Measurements from ENCODE around the gene GRM1.

- TF ChIP-seq JUNB (IDR thresholded peaks at IDR 0.05; ENCODE audit: unreplicated experiment) (no peak), CTCF (conservative IDR thresholded peaks at IDR 0.05; ENCODE audit: low read depth in 2 of 2) (no peak), EZH2phosphoT487 (IDR thresholded peaks at IDR 0.05; ENCODE audit: unreplicated experiment) (no peak), EZH2 (IDR thresholded peaks at IDR 0.05; ENCODE audit: low read depth, unreplicated experiment) (no peak), CREB1 (CRISPR knock-in tag; IDR thresholded peaks at IDR 0.05; ENCODE audit: low read depth) (no peak), STAT1 (IDR thresholded peaks at IDR 0.05; ENCODE audit: unreplicated experiment) (no peak), POLR2AphosphoS5 (IDR thresholded peaks at IDR 0.05; ENCODE audit: low read depth) (no peak), REST (IDR thresholded peaks at IDR 0.05; ENCODE audit: unreplicated experiment) (no peak)
- TF ChIP-seq, protein P1, sequence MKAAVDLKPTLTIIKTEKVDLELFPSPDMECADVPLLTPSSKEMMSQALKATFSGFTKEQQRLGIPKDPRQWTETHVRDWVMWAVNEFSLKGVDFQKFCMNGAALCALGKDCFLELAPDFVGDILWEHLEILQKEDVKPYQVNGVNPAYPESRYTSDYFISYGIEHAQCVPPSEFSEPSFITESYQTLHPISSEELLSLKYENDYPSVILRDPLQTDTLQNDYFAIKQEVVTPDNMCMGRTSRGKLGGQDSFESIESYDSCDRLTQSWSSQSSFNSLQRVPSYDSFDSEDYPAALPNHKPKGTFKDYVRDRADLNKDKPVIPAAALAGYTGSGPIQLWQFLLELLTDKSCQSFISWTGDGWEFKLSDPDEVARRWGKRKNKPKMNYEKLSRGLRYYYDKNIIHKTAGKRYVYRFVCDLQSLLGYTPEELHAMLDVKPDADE (IDR thresholded peaks at IDR 0.05) = no peak
These were observed 161.7 kb downstream of the GRM1 start for GRCh38 chr6:146190581-146190980.
